Measurements from ENCODE around the gene HDAC10.
A peak's percentile ranks its signal among the peaks of the same experiment; 100 is the strongest.

The HDAC10 gene

DNA sequence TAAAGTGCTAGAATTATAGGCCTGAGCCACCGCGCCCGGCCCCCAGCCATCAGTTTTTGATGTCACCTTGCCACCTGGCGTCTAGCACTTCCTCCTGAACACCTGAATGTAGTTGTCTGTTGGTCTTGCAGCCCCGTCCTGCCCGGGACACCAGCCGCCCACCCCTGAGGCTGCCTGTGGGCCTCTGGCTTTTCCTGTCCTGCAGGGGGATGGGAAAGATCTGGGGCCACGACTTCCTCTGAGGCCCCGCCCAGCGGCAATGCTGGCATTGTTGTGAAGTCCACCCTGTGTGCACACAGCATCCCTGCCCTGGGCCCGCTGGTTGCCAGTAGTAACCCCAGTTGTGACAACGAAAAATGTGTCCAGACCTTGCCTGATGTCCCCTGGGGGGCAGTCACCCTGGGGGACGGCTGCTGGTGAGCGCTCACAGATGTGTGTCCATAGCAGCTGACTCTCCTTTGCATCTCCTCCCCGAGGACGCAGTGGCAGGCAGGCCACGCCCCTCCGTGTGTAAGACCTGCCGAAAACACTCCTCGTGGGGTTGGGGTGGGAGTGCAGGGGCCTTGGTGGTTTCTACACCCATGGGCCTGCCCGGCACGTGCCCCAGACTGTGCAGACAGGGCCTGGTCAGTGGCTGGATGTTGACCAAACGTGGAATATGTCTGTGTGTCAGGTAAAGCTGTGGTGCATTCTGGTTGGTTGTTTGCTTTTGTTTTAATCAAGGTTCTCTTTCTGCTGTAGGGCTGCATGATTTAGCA is 43.5 kb downstream of the HDAC10 start:
- no peak for TF ChIP-seq EGR1 (IDR thresholded peaks at IDR 0.05)
- TF ChIP-seq, protein P1, sequence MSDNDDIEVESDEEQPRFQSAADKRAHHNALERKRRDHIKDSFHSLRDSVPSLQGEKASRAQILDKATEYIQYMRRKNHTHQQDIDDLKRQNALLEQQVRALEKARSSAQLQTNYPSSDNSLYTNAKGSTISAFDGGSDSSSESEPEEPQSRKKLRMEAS (IDR thresholded peaks at IDR 0.05): no peak
- TF ChIP-seq TAF1 (IDR thresholded peaks at IDR 0.05; ENCODE audit: low read depth): no peak
- no peak for TF ChIP-seq FOXM1 (IDR thresholded peaks at IDR 0.05; ENCODE audit: borderline replicate concordance, low read depth)
- TF ChIP-seq YY1 (IDR thresholded peaks at IDR 0.05; ENCODE audit: low read depth): no peak
- TF ChIP-seq, protein P2, sequence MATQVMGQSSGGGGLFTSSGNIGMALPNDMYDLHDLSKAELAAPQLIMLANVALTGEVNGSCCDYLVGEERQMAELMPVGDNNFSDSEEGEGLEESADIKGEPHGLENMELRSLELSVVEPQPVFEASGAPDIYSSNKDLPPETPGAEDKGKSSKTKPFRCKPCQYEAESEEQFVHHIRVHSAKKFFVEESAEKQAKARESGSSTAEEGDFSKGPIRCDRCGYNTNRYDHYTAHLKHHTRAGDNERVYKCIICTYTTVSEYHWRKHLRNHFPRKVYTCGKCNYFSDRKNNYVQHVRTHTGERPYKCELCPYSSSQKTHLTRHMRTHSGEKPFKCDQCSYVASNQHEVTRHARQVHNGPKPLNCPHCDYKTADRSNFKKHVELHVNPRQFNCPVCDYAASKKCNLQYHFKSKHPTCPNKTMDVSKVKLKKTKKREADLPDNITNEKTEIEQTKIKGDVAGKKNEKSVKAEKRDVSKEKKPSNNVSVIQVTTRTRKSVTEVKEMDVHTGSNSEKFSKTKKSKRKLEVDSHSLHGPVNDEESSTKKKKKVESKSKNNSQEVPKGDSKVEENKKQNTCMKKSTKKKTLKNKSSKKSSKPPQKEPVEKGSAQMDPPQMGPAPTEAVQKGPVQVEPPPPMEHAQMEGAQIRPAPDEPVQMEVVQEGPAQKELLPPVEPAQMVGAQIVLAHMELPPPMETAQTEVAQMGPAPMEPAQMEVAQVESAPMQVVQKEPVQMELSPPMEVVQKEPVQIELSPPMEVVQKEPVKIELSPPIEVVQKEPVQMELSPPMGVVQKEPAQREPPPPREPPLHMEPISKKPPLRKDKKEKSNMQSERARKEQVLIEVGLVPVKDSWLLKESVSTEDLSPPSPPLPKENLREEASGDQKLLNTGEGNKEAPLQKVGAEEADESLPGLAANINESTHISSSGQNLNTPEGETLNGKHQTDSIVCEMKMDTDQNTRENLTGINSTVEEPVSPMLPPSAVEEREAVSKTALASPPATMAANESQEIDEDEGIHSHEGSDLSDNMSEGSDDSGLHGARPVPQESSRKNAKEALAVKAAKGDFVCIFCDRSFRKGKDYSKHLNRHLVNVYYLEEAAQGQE (IDR thresholded peaks at IDR 0.05; ENCODE audit: low read depth): no peak
- TF ChIP-seq TCF12 (IDR thresholded peaks at IDR 0.05; ENCODE audit: low read depth): no peak
- no peak for TF ChIP-seq EP300 (IDR thresholded peaks at IDR 0.05; ENCODE audit: borderline replicate concordance)
- no peak for TF ChIP-seq CREB1 (IDR thresholded peaks at IDR 0.05; ENCODE audit: low read depth)
- TF ChIP-seq, protein P3, sequence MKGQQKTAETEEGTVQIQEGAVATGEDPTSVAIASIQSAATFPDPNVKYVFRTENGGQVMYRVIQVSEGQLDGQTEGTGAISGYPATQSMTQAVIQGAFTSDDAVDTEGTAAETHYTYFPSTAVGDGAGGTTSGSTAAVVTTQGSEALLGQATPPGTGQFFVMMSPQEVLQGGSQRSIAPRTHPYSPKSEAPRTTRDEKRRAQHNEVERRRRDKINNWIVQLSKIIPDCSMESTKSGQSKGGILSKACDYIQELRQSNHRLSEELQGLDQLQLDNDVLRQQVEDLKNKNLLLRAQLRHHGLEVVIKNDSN (IDR thresholded peaks at IDR 0.05): no peak
- no peak for TF ChIP-seq TEAD4 (IDR thresholded peaks at IDR 0.05)
- TF ChIP-seq NFIC (IDR thresholded peaks at IDR 0.05): no peak

DNA sequence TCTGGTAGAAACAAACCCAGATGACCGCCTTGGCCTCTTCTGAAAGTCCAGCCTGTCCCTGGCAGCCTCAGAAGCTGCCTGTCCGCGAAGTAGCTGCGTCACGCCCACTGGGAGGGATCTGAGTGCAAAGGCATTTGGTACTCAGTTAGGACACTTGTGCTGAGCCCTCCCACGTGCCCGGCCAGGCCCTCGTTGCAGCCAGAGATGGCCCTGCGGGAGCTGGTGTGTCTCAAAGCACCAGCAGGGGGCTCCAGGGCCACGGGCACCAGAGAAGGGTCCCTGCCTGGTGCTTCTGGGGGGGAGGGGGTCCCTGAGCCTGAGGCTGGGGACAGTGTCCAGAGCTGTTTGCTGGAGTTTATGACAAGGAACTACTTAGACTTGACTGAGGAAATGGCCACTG is 44.5 kb downstream of the HDAC10 start:
- TF ChIP-seq EP300 (IDR thresholded peaks at IDR 0.05; ENCODE audit: borderline replicate concordance) (no peak), TEAD4 (IDR thresholded peaks at IDR 0.05) (no peak), TAF1 (IDR thresholded peaks at IDR 0.05; ENCODE audit: low read depth) (no peak), ZBTB7A (IDR thresholded peaks at IDR 0.05; ENCODE audit: low read depth) (no peak), RAD21 (IDR thresholded peaks at IDR 0.05; ENCODE audit: low read depth) (peak; percentile 32; the same call in 1 of the 2 replicates), NFIC (IDR thresholded peaks at IDR 0.05) (no peak), FOXM1 (IDR thresholded peaks at IDR 0.05; ENCODE audit: borderline replicate concordance, low read depth) (no peak), CEBPB (IDR thresholded peaks at IDR 0.05) (no peak), YY1 (IDR thresholded peaks at IDR 0.05; ENCODE audit: low read depth) (no peak), CREB1 (IDR thresholded peaks at IDR 0.05; ENCODE audit: low read depth) (no peak), TCF12 (IDR thresholded peaks at IDR 0.05; ENCODE audit: low read depth) (no peak), EGR1 (IDR thresholded peaks at IDR 0.05) (no peak)
- TF ChIP-seq, protein P1 (IDR thresholded peaks at IDR 0.05): 0 out of 2 replicates have a peak, but pooled peaks have one; percentile 19
- TF ChIP-seq, protein P3 (IDR thresholded peaks at IDR 0.05): peak; percentile 30; the same call in 1 of the 2 replicates
- TF ChIP-seq, protein P2 (IDR thresholded peaks at IDR 0.05; ENCODE audit: low read depth): no peak

DNA sequence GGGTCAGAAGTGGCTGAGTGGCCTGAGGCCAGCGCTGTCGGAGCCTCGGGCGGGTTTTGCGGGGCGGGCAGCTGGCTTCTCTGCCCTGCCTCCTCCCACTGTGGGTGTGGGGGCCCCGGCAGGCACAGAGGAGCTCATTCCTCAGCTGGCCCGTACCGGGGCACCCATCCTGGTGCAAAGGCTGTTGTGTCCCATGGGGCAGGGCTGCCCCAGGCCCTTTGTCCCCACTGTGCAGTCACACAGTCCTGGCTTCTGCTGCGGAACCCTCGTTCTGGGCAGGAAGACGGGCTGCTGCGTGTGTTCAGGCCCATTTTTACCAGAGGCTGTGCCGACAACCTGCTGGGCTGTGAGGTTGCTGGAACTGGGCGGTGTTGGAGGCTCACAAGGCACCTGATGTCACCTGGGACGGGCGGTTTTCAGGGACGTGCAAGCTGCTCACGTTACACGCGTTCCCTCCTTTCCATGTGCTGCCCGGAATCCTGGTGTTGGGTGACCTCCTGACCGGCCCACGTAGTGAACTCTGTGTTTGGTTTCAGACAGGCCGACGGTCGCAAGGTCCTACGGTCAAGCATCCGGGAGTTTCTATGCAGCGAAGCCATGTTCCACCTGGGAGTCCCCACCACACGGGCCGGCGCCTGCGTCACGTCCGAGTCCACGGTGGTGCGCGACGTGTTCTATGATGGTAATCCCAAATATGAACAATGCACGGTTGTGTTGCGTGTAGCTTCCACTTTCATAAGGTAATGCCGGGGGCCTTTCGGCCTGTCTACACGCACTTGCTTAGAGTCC is 45.1 kb downstream of the HDAC10 start:
- TF ChIP-seq TEAD4 (IDR thresholded peaks at IDR 0.05) (no peak), YY1 (IDR thresholded peaks at IDR 0.05; ENCODE audit: low read depth) (no peak), TAF1 (IDR thresholded peaks at IDR 0.05; ENCODE audit: low read depth) (no peak), EGR1 (IDR thresholded peaks at IDR 0.05) (no peak), RAD21 (IDR thresholded peaks at IDR 0.05; ENCODE audit: low read depth) (no peak), TCF12 (IDR thresholded peaks at IDR 0.05; ENCODE audit: low read depth) (no peak)
- TF ChIP-seq, protein P3 (IDR thresholded peaks at IDR 0.05): no peak

DNA sequence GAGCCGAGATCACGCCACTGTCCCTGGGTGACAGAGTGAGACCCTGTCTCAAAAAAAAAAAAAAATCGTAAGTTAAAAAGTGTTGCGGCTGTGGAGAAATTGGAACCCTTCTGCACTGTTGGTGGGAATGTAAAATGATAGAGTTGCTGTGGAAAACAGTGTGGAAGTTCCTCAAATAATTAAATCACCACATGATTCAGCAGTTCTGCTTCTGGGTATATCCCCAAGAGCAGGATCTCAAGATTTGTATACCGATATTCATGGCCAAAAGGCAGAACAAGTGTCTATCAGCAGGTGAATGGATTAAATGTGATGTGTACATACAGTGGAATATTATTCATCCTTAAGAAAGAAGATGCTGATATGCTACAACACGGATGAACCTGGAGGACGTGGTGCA is 46.5 kb downstream of the HDAC10 start:
- TF ChIP-seq RAD21 (IDR thresholded peaks at IDR 0.05; ENCODE audit: low read depth) (no peak), FOXM1 (IDR thresholded peaks at IDR 0.05; ENCODE audit: borderline replicate concordance, low read depth) (no peak), TEAD4 (IDR thresholded peaks at IDR 0.05) (no peak), EGR1 (IDR thresholded peaks at IDR 0.05) (no peak), NFIC (IDR thresholded peaks at IDR 0.05) (no peak), ZBTB7A (IDR thresholded peaks at IDR 0.05; ENCODE audit: low read depth) (no peak), CREB1 (IDR thresholded peaks at IDR 0.05; ENCODE audit: low read depth) (no peak), TCF12 (IDR thresholded peaks at IDR 0.05; ENCODE audit: low read depth) (no peak), TAF1 (IDR thresholded peaks at IDR 0.05; ENCODE audit: low read depth) (no peak), EP300 (IDR thresholded peaks at IDR 0.05; ENCODE audit: borderline replicate concordance) (no peak)
- TF ChIP-seq, protein P2 (IDR thresholded peaks at IDR 0.05; ENCODE audit: low read depth): no peak
- TF ChIP-seq, protein P1 (IDR thresholded peaks at IDR 0.05): no peak
- TF ChIP-seq, protein P3 (IDR thresholded peaks at IDR 0.05): no peak
